ACC112 (cell line): Measurements from ENCODE around the gene FOXB1.

ENCODE experiments used
- H2AFZ ChIP-seq: fragments of 200-600 bp; sonication (generic); one replicate; pipeline ENCODE4 v1.6.0; 2017; ENCODE audit warnings: antibody characterized with exemption, low read length; ENCODE audit not compliant: unreplicated experiment
- H3K27ac ChIP-seq: fragments of 200-600 bp; sonication (generic); 2 replicates; pipeline ENCODE4 v1.5.1; 2014; ENCODE audit warnings: low read depth, mild to moderate bottlenecking, antibody characterized with exemption, low read length, moderate library complexity
- H3K27me3 ChIP-seq: fragments of 200-600 bp; sonication (generic); 2 replicates; pipeline ENCODE4 v1.6.1; 2014; ENCODE audit warnings: mild to moderate bottlenecking, antibody characterized with exemption, low read length, moderate library complexity, mixed read lengths; ENCODE audit not compliant: insufficient read depth
- H3K36me3 ChIP-seq: fragments of 200-600 bp; sonication (generic); 2 replicates; pipeline ENCODE4 v1.6.1; 2016; ENCODE audit warnings: mild to moderate bottlenecking, antibody characterized with exemption, low read length, moderate library complexity, mixed read lengths; ENCODE audit not compliant: insufficient read depth
- H3K4me1 ChIP-seq: fragments of 200-600 bp; sonication (generic); one replicate; pipeline ENCODE4 v1.6.1; 2016; ENCODE audit warnings: low read length, mixed read lengths; ENCODE audit not compliant: insufficient read depth, unreplicated experiment, control insufficient read depth
- H3K4me3 ChIP-seq: fragments of 200-600 bp; sonication (generic); 2 replicates; pipeline ENCODE4 v1.5.1; 2014; ENCODE audit warnings: mild to moderate bottlenecking, low read depth, low read length
- H3K79me2 ChIP-seq: fragments of 200-600 bp; sonication (generic); one replicate; pipeline ENCODE4 v1.6.0; 2016; ENCODE audit warnings: low read length; ENCODE audit not compliant: control insufficient read depth, unreplicated experiment, insufficient read depth

FOXB1 gene

GRCh38 chr15:60006203-60006862 is 2.2 kb downstream of the FOXB1 start:
- peak overlapping the region; percentile 79 for H3K4me3 ChIP-seq
- peaks cover 7% of the 10 kb centered on the region for H3K4me1 ChIP-seq
- no peaks in the 10 kb centered on the region for H3K79me2 ChIP-seq
- H3K27me3 ChIP-seq, result peaks cover 99% of the 10 kb centered on the region
- no peak overlapping the region for H3K27ac ChIP-seq
- peak overlapping the region; percentile 63 for H2AFZ ChIP-seq
- H3K36me3 ChIP-seq, result no peaks in the 10 kb centered on the region

GRCh38 chr15:60006873-60007272 is 2.8 kb downstream of the FOXB1 start:
- H3K27ac ChIP-seq, result no peak overlapping the region
- peaks cover 99% of the 10 kb centered on the region for H3K27me3 ChIP-seq
- no peaks in the 10 kb centered on the region for H3K79me2 ChIP-seq
- no peaks in the 10 kb centered on the region for H3K36me3 ChIP-seq
- H3K4me1 ChIP-seq, result peaks cover 7% of the 10 kb centered on the region
- peak overlapping the region; percentile 79 for H3K4me3 ChIP-seq
- peak overlapping the region; percentile 63 for H2AFZ ChIP-seq

GRCh38 chr15:60009124-60009960 is 5.2 kb downstream of the FOXB1 start:
- H3K4me1 ChIP-seq, result peaks cover 7% of the 10 kb centered on the region
- H3K27me3 ChIP-seq, result peaks cover 99% of the 10 kb centered on the region
- H3K4me3 ChIP-seq, result no peak overlapping the region

GRCh38 chr15:60009980-60010732 is 6.0 kb downstream of the FOXB1 start:
- Histone ChIP-seq H3K4me1 (peaks cover 7% of the 10 kb centered on the region), H2AFZ (no peak overlapping the region), H3K27ac (no peak overlapping the region), H3K4me3 (no peak overlapping the region), H3K79me2 (no peaks in the 10 kb centered on the region), H3K27me3 (peaks cover 97% of the 10 kb centered on the region), H3K36me3 (no peaks in the 10 kb centered on the region)

More at GRCh38 chr15:60009124-60009960, 5.2 kb downstream of the FOXB1 start:
- Histone ChIP-seq H3K27ac (no peak overlapping the region), H3K36me3 (no peaks in the 10 kb centered on the region), H3K79me2 (no peaks in the 10 kb centered on the region), H2AFZ (no peak overlapping the region)

- Histone ChIP-seq H3K79me2 (no peaks in the 10 kb centered on the region), H3K36me3 (no peaks in the 10 kb centered on the region), H3K27ac (no peak overlapping the region), H3K4me3 (no peak overlapping the region), H2AFZ (no peak overlapping the region), H3K4me1 (peaks cover 4% of the 10 kb centered on the region), H3K27me3 (peaks cover 94% of the 10 kb centered on the region)
These were observed 6.7 kb downstream of the FOXB1 start for GRCh38 chr15:60010858-60011257.

GRCh38 chr15:60012695-60013094 is 8.6 kb downstream of the FOXB1 start:
- no peak overlapping the region for H2AFZ ChIP-seq
- H3K36me3 ChIP-seq, result no peaks in the 10 kb centered on the region
- no peaks in the 10 kb centered on the region for H3K79me2 ChIP-seq
- peaks cover 4% of the 10 kb centered on the region for H3K4me1 ChIP-seq
- peaks cover 76% of the 10 kb centered on the region for H3K27me3 ChIP-seq
- no peak overlapping the region for H3K27ac ChIP-seq
- H3K4me3 ChIP-seq, result no peak overlapping the region

- Histone ChIP-seq H3K4me3 (no peak overlapping the region), H3K79me2 (no peaks in the 10 kb centered on the region), H3K27ac (peak overlapping the region; percentile 9; the same call in 1 of the 2 replicates), H3K4me1 (peaks cover 13% of the 10 kb centered on the region), H3K27me3 (peaks cover 24% of the 10 kb centered on the region), H2AFZ (no peak overlapping the region), H3K36me3 (no peaks in the 10 kb centered on the region)
These were observed 13.7 kb downstream of the FOXB1 start for GRCh38 chr15:60017538-60018520.

- Histone ChIP-seq H3K79me2 (no peaks in the 10 kb centered on the region), H3K36me3 (no peaks in the 10 kb centered on the region), H3K27me3 (no peaks in the 10 kb centered on the region; the same call in 1 of the 2 replicates), H2AFZ (no peak overlapping the region), H3K4me3 (no peak overlapping the region), H3K27ac (no peak overlapping the region), H3K4me1 (peaks cover 13% of the 10 kb centered on the region)
These were observed 16.6 kb downstream of the FOXB1 start for GRCh38 chr15:60020736-60021135.

- H3K27ac ChIP-seq, result no peak overlapping the region
- no peaks in the 10 kb centered on the region for H3K79me2 ChIP-seq
- H3K4me3 ChIP-seq, result no peak overlapping the region
- no peaks in the 10 kb centered on the region for H3K27me3 ChIP-seq
- H2AFZ ChIP-seq, result no peak overlapping the region
- peaks cover 13% of the 10 kb centered on the region for H3K4me1 ChIP-seq
- no peaks in the 10 kb centered on the region for H3K36me3 ChIP-seq
These were observed 17.7 kb downstream of the FOXB1 start for GRCh38 chr15:60021589-60022378.
